ENCODE data around the gene KIZ.

KIZ gene

DNA sequence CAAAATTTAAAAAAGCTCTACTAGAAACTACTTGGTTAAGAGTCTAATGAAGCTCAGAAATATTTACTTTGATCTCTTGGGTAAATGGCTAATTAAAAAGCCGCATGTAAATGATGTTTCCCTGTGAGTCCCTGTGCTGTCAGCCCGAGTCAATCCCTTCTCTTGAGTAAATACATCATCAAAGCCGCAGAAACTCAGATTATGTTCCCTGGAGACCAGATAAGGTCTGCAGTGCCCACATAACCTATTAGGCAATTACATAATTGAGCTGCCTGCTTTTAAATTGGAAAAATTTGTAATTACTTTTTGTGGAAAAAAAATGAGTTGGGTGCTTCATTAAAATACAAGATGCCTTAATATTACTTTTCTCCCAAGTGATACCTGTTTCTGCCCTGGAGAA, 83.1 kb downstream of the KIZ start:
- H3K36me3 ChIP-seq (ENCODE audit: control insufficient read depth in 1 of 2, insufficient read depth in 2 of 2, low read length in 2 of 2) = peaks cover 5 to 31% of the 10 kb centered on the region in 2 donors

DNA sequence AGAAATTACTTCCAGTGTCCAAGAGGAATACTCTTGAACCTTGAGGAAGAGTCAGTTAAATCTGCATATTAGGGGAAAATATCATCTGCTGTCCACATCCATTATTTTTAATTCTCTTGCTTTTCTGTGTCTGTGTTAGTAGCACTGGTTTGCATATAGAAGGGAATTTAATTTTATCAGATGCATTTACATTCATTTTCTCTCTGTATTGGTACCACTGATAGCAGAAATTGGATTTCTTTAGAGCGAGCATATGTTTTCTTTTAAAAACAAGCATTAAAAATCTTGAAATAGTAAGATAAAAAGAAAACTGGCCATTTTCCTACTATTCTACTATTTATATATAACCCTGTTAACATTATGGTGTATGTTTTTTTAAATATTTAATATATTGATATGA, 83.8 kb downstream of the KIZ start:
- H3K4me3 ChIP-seq (ENCODE audit: low read depth in 1 of 2, low read length in 2 of 2) = no peak overlapping the region
- peaks cover 5 to 31% of the 10 kb centered on the region in 2 donors for H3K36me3 ChIP-seq (ENCODE audit: control insufficient read depth in 1 of 2, insufficient read depth in 2 of 2, low read length in 2 of 2)
- H3K9me3 ChIP-seq (ENCODE audit: control insufficient read depth in 1 of 2, low read length in 2 of 2) = no peaks in the 10 kb centered on the region

More for the DNA sequence above, 83.1 kb downstream of the KIZ start:
- H3K4me3 ChIP-seq (ENCODE audit: low read depth in 1 of 2, low read length in 2 of 2) = no peak overlapping the region
- H3K27me3 ChIP-seq (ENCODE audit: low read depth, low read length) = no peaks in the 10 kb centered on the region
- no peaks in the 10 kb centered on the region for H3K9me3 ChIP-seq (ENCODE audit: control insufficient read depth in 1 of 2, low read length in 2 of 2)
- no peak overlapping the region for H3K27ac ChIP-seq (ENCODE audit: low read length)
- H3K4me1 ChIP-seq (ENCODE audit: control insufficient read depth in 1 of 2, insufficient read depth in 2 of 2, low read length in 2 of 2) = no peaks in the 10 kb centered on the region

GRCh38 chr20:21213691-21214090, 87.8 kb downstream of the KIZ start:
- no peaks in the 10 kb centered on the region for H3K4me1 ChIP-seq (ENCODE audit: control insufficient read depth in 1 of 2, insufficient read depth in 2 of 2, low read length in 2 of 2)
- H3K4me3 ChIP-seq (ENCODE audit: low read depth in 1 of 2, low read length in 2 of 2) = no peak overlapping the region
- H3K27me3 ChIP-seq (ENCODE audit: low read depth, low read length) = no peaks in the 10 kb centered on the region
- no peaks in the 10 kb centered on the region for H3K9me3 ChIP-seq (ENCODE audit: control insufficient read depth in 1 of 2, low read length in 2 of 2)
- no peak overlapping the region for H3K27ac ChIP-seq (ENCODE audit: low read length)
- H3K36me3 ChIP-seq (ENCODE audit: control insufficient read depth in 1 of 2, insufficient read depth in 2 of 2, low read length in 2 of 2) = peaks cover 0 to 17% of the 10 kb centered on the region in 2 donors

More for the DNA sequence above, 83.8 kb downstream of the KIZ start:
- Histone ChIP-seq H3K27me3 (ENCODE audit: low read depth, low read length) (no peaks in the 10 kb centered on the region), H3K27ac (ENCODE audit: low read length) (no peak overlapping the region), H3K4me1 (ENCODE audit: control insufficient read depth in 1 of 2, insufficient read depth in 2 of 2, low read length in 2 of 2) (no peaks in the 10 kb centered on the region)

DNA sequence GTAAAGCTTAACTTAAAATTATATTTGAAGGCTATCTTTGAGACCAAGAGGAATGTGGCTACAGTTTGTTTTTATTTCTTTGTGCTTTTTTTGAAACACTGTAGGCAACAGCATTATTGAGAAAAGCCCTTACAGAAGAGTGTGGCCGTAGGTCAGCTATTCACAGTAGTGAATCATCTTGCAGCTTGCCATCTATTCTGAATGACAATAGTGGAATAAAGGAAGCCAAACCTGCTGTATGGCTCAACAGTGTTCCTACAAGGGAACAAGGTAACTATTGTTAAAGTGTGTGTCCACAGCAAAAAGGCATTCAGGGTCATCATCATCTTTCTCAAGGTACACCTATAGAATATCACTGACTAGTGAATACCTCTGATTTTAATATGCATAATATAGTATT, 88.5 kb downstream of the KIZ start:
- Histone ChIP-seq H3K27ac (ENCODE audit: low read length) (no peak overlapping the region), H3K9me3 (ENCODE audit: control insufficient read depth in 1 of 2, low read length in 2 of 2) (no peaks in the 10 kb centered on the region), H3K4me3 (ENCODE audit: low read depth in 1 of 2, low read length in 2 of 2) (no peak overlapping the region), H3K36me3 (ENCODE audit: control insufficient read depth in 1 of 2, insufficient read depth in 2 of 2, low read length in 2 of 2) (peaks cover 0 to 20% of the 10 kb centered on the region in 2 donors), H3K4me1 (ENCODE audit: control insufficient read depth in 1 of 2, insufficient read depth in 2 of 2, low read length in 2 of 2) (no peaks in the 10 kb centered on the region), H3K27me3 (ENCODE audit: low read depth, low read length) (no peaks in the 10 kb centered on the region)

GRCh38 chr20:21219686-21220085, 93.8 kb downstream of the KIZ start:
- no peaks in the 10 kb centered on the region for H3K4me1 ChIP-seq (ENCODE audit: control insufficient read depth in 1 of 2, insufficient read depth in 2 of 2, low read length in 2 of 2)
- peaks cover 0 to 9% of the 10 kb centered on the region in 2 donors for H3K36me3 ChIP-seq (ENCODE audit: control insufficient read depth in 1 of 2, insufficient read depth in 2 of 2, low read length in 2 of 2)
- no peak overlapping the region for H3K4me3 ChIP-seq (ENCODE audit: low read depth in 1 of 2, low read length in 2 of 2)
- no peaks in the 10 kb centered on the region for H3K9me3 ChIP-seq (ENCODE audit: control insufficient read depth in 1 of 2, low read length in 2 of 2)
- H3K27ac ChIP-seq (ENCODE audit: low read length) = no peak overlapping the region
- H3K27me3 ChIP-seq (ENCODE audit: low read depth, low read length) = no peaks in the 10 kb centered on the region

DNA sequence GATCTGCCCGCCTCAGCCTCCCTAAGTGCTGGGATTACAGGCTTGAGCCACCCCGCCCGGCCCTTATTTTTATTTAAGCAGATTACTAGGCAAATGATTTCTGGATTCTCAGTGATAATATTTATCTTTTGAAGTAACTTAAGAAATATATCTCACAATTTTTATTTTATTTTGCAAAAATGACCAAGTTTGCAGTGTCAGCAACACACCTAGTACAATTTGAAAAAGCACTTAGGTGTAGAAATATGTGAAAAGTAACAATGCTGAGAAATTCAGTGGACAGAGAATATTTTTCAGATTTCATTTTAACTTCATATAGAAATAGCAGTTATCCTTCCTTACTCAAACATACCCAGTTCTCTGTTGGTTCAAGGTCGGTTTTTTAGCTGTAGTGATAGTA, 98.3 kb downstream of the KIZ start:
- H3K27ac ChIP-seq (ENCODE audit: low read length) = no peak overlapping the region
- H3K4me3 ChIP-seq (ENCODE audit: low read depth in 1 of 2, low read length in 2 of 2) = no peak overlapping the region
- H3K4me1 ChIP-seq (ENCODE audit: control insufficient read depth in 1 of 2, insufficient read depth in 2 of 2, low read length in 2 of 2) = peaks cover 0 to 4% of the 10 kb centered on the region in 2 donors
- no peaks in the 10 kb centered on the region for H3K27me3 ChIP-seq (ENCODE audit: low read depth, low read length)
- no peaks in the 10 kb centered on the region for H3K9me3 ChIP-seq (ENCODE audit: control insufficient read depth in 1 of 2, low read length in 2 of 2)
- H3K36me3 ChIP-seq (ENCODE audit: control insufficient read depth in 1 of 2, insufficient read depth in 2 of 2, low read length in 2 of 2) = peaks cover 0 to 12% of the 10 kb centered on the region in 2 donors

DNA sequence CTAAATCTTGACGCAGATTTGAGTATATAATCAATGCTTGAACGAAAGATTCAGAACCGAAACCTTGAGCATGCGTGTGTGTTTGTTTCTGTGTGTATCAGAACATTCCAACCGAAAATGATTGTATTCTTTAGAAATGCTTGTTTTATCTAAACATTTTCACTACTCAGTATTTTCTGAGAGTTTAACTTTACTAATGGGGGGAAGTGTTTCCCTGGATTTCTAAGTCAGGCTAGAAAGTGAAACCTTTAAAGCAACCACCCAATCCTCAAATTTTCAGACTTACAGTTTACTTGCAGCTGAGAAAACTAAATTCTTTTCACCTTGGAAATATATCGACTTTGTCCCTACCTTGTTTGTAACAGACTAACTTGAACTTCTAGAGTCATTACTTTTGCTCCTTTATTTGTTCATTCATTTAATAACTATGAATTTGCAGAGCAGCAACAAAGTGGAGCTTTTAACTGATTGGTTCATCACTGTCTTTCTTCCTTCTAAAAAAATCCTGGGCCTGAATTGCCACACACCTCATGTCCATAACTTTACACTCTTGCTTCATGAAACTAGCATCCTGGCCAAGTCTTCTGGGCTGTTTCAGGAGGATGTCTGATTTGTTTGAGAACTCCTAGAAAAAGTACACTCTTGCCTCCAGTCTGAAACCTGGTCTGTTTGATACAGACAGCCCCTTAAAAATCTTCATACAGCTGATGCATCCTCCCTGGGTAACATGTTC, 99.5 kb downstream of the KIZ start:
- Histone ChIP-seq H3K4me3 (ENCODE audit: low read depth in 1 of 2, low read length in 2 of 2) (peak overlapping the region in 1 of 2 donors; percentile 12), H3K27ac (ENCODE audit: low read length) (no peak overlapping the region), H3K36me3 (ENCODE audit: control insufficient read depth in 1 of 2, insufficient read depth in 2 of 2, low read length in 2 of 2) (peaks cover 0 to 15% of the 10 kb centered on the region in 2 donors), H3K4me1 (ENCODE audit: control insufficient read depth in 1 of 2, insufficient read depth in 2 of 2, low read length in 2 of 2) (peaks cover 0 to 4% of the 10 kb centered on the region in 2 donors), H3K9me3 (ENCODE audit: control insufficient read depth in 1 of 2, low read length in 2 of 2) (no peaks in the 10 kb centered on the region), H3K27me3 (ENCODE audit: low read depth, low read length) (no peaks in the 10 kb centered on the region)

- H3K4me1 ChIP-seq (ENCODE audit: control insufficient read depth in 1 of 2, insufficient read depth in 2 of 2, low read length in 2 of 2) = peaks cover 0 to 4% of the 10 kb centered on the region in 2 donors
- no peaks in the 10 kb centered on the region for H3K9me3 ChIP-seq (ENCODE audit: control insufficient read depth in 1 of 2, low read length in 2 of 2)
- H3K27ac ChIP-seq (ENCODE audit: low read length) = no peak overlapping the region
- H3K36me3 ChIP-seq (ENCODE audit: control insufficient read depth in 1 of 2, insufficient read depth in 2 of 2, low read length in 2 of 2) = peaks cover 0 to 40% of the 10 kb centered on the region in 2 donors
- H3K27me3 ChIP-seq (ENCODE audit: low read depth, low read length) = no peaks in the 10 kb centered on the region
- H3K4me3 ChIP-seq (ENCODE audit: low read depth in 1 of 2, low read length in 2 of 2) = no peak overlapping the region
Measured at GRCh38 chr20:21228511-21228910, 102.6 kb downstream of the KIZ start.

DNA sequence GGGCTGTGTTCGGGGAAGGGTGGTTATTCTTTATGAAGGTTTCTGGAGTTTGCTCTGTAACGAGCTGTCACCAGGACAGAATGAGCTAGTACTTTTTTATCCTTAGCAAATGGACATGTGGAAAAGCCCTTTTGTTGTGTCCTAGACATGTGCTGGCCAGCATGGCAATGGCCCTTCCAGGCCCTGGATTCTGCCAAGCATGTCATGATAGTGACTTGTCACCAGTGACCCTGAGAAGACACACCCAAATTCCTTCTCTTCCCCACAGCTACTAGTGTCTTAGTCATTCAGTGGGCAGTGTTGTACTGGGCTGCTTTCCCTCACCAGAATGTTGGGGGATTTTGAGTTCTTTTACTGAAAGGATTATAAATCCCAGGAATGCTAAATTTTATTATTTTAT, 103.3 kb downstream of the KIZ start:
- Histone ChIP-seq H3K27me3 (ENCODE audit: low read depth, low read length) (no peaks in the 10 kb centered on the region), H3K4me1 (ENCODE audit: control insufficient read depth in 1 of 2, insufficient read depth in 2 of 2, low read length in 2 of 2) (peaks cover 0 to 4% of the 10 kb centered on the region in 2 donors), H3K9me3 (ENCODE audit: control insufficient read depth in 1 of 2, low read length in 2 of 2) (no peaks in the 10 kb centered on the region), H3K4me3 (ENCODE audit: low read depth in 1 of 2, low read length in 2 of 2) (no peak overlapping the region), H3K27ac (ENCODE audit: low read length) (no peak overlapping the region), H3K36me3 (ENCODE audit: control insufficient read depth in 1 of 2, insufficient read depth in 2 of 2, low read length in 2 of 2) (peaks cover 0 to 40% of the 10 kb centered on the region in 2 donors)

DNA sequence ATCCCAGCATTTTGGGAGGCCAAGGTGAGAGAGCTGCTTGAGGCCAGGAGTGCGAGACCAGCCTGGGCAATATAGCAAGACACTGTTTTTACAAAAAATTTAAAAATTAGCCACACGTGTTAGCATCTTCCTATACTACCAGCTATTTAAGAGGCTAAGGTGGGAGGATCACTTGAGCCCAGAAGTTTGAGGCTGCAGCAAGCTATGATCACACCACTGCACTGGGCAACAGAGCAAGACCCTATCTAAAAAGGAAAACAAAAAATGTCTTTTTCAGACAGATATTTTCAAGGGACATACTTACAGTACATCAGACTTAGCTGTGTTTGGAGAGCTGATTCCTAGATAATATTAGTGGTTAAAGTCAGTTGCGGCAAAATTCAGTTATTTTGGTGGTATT, 104.3 kb downstream of the KIZ start:
- Histone ChIP-seq H3K36me3 (ENCODE audit: control insufficient read depth in 1 of 2, insufficient read depth in 2 of 2, low read length in 2 of 2) (peaks cover 0 to 40% of the 10 kb centered on the region in 2 donors), H3K27me3 (ENCODE audit: low read depth, low read length) (no peaks in the 10 kb centered on the region), H3K4me1 (ENCODE audit: control insufficient read depth in 1 of 2, insufficient read depth in 2 of 2, low read length in 2 of 2) (peaks cover 0 to 4% of the 10 kb centered on the region in 2 donors), H3K4me3 (ENCODE audit: low read depth in 1 of 2, low read length in 2 of 2) (no peak overlapping the region), H3K9me3 (ENCODE audit: control insufficient read depth in 1 of 2, low read length in 2 of 2) (no peaks in the 10 kb centered on the region), H3K27ac (ENCODE audit: low read length) (no peak overlapping the region)

GRCh38 chr20:21230686-21231085, 104.8 kb downstream of the KIZ start:
- no peaks in the 10 kb centered on the region for H3K27me3 ChIP-seq (ENCODE audit: low read depth, low read length)
- no peak overlapping the region for H3K27ac ChIP-seq (ENCODE audit: low read length)
- H3K4me3 ChIP-seq (ENCODE audit: low read depth in 1 of 2, low read length in 2 of 2) = no peak overlapping the region
- H3K9me3 ChIP-seq (ENCODE audit: control insufficient read depth in 1 of 2, low read length in 2 of 2) = no peaks in the 10 kb centered on the region
- H3K36me3 ChIP-seq (ENCODE audit: control insufficient read depth in 1 of 2, insufficient read depth in 2 of 2, low read length in 2 of 2) = peaks cover 0 to 40% of the 10 kb centered on the region in 2 donors
- peaks cover 0 to 4% of the 10 kb centered on the region in 2 donors for H3K4me1 ChIP-seq (ENCODE audit: control insufficient read depth in 1 of 2, insufficient read depth in 2 of 2, low read length in 2 of 2)

All from muscle layer of duodenum (tissue), 2 donors.